ENCODE measurements around the gene KCNQ1.

Gene KCNQ1

DNA sequence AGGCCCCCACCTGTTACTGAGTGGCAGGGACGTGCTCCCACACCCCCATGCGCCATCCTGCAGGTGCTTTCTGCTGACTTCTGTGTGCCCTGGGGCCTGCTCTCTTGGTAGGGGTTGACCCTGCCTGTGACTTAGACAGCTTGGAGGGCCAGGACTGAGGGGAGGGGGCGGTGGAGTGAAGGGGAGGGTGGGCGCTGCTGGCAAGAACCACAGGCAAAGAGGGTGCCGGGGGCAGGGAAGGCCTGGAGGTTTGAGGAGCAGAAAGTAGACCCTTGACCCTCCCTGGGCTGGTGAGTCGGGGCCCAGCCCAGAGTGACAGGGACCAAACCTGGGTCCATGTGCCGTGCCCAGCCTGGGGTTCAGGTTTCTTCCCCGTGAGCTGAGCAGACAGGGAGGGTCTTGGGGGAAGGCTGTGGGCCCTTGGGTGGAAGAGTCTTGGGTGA lies 17.8 kb downstream of the KCNQ1 start:
- DNase-seq, result no peak

DNA sequence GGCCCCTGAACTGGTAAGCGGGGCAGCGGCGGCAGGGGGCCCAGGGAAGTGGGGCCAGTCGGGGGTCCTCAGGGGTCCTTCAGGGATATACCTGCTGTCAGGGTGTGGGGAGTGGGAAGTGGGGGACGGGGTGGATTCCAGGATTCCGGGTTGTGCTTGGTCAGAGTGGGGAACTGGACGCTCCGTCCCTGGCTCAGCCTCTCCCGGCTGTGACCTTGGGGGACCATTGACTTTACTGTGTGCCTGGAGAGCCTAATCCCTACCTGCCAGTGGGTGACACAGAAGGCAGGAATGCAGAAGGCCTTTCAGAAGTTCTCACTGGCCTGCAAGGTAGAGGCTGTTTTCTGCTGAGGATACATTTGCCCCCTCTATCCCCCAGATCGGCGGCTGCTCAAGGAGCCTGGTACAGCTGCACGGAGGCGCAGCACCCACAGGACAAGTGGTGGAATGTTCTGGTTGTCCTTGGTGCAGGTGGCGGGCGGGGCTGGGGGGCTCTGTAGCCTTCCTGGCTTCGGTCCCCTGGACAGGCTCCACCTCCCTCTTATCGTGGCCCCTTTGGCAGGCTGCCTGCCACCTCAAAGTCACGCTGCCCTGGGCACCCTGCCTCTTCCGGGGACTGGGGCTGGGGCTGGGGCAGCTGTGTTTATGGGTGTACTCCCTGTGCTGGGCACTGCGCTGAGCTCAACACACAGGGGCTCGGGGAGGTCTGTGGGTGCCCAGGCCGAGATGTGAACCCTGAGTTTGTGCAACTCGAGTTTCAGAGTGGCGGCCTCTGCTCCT lies 18.4 kb downstream of the KCNQ1 start:
- DNase-seq, result no peak

DNA sequence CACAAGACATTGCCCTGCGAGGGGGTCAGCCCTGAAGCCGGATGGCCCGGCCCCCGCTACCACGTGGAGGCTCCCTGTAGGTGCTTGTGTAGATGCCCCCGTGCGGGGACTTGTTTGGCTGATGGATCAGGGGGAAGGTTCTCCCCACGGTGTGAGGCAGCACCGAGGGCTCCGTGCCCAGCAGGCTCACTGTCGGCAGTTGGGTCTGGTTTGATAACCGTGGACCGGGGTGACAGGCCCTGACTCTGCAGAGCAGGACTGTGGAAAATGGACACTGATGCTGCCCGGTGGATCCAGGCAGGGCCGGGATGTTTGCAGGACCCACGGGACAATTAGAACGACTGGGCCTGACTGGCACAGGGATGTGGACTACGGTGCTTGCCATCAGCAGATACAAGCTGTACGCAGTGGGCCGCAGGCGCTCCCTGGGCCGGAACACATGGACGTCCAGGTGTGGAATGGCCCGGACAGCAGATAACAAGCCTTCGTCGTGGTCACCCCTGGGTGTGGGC lies 19.0 kb downstream of the KCNQ1 start:
- DNase-seq, result no peak

DNA sequence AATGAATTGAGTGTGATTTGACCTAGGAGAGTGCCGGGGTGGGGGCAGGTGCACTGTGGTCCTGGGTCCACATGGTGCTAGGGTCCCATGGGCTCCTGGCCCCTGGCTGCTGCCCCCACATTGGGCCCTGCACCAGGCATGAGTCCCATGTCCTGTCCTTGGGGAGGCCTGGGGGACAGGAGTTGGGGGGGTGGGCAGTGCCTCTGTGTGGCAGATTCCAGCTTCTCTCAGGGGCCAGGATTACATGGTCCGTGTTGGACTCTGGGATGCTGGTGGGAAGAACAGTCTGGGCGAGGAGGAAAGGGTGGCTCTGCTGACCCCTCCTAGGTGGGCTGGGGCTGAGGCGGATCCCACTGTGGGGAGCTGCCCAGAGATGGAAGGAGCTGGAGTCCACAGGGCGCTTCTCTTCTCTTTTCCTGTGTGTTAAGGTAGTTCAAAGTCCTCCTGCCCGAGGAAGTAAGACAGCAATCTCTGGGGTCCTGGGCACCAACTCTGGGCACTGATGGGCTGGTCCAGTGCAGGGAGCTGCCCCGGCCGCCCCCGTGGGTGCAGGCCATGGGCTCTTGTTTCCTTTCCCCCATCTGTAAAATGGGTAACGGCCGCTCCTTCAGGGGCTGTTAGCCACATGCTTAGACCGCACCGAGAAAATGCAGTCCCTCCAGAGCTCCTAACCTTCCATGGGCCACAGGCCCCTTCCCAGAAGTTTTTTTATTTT lies 19.8 kb downstream of the KCNQ1 start:
- DNase-seq, result no peak

DNA sequence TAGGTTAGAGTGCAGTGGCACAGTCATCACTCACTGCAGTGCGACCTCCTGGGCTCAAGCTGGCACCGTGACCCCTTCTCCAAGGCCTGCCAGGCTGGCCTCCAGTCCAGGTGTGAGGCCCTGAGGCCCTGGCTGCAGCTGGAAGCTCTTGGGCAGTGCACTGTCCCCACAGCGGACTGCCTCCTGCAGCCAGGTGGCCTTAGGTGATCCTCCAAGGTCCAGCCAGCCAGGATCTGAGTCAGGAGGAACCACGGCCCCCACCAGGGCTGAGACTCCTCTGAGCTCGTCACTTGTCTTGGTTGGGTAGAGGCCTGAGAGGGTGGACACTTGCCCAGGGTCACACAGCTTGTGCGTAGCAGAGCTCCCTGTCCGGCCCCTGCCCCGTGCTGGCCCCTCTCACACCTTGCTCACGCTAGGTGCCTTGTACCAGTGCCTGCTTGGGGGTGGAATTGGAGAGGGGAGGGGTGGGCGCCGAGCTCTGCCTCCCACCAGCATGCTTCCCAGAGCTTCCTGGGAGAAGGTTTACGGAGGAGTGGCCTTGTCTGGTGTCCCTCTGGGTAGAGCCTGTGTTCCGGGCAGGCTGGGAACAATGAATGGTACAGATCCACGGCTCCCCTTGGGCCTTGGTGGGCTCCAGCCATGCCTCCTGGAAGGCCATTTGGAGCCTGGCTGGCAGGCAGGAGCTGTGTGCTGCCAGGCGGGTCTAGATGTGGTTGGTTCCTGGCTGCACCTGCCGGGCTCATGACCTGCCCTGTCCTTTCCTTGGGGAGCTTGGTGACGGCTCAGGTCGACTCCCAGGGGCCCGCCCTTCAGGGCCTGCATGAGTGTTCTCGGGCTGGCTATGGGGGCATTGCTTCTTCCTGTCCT lies 20.6 kb downstream of the KCNQ1 start:
- DNase-seq, result no peak

DNA sequence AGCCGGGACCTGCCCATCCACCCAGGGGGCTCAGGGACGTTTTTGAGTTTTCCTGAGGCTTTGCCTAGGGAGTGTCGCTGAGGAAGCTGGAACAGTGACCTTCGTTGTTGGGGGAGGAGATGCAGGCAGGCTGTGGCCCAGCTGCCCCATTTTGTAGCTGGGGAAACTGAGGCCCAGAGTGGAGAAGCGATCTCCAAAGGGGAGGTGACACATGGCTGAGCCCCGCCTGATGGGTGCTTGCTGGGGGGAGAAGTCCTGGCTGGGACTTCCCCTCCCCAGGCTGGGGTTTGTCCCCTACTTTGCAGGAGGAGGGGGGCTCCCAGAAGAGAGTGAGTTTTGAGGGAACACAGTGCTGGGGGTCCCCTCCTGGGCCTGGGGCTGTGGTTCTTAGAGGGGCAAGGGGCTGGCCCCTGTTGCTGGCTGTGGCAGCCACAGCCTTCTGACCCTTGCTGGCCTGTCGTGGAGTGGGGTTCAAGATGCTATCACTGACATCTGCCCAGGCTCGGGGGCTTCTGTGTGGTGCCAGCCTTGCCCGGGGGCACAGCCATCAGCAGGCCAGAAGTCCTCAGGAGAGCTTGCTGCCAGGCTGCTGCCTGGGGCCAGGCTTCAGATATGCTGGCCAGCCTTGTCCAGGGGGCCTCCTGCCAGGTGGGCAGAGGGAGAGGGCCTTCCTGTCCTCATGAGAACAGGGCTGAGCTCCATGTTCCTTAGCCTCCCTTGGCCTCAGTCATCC lies 21.4 kb downstream of the KCNQ1 start:
- DNase-seq, result no peak

DNA sequence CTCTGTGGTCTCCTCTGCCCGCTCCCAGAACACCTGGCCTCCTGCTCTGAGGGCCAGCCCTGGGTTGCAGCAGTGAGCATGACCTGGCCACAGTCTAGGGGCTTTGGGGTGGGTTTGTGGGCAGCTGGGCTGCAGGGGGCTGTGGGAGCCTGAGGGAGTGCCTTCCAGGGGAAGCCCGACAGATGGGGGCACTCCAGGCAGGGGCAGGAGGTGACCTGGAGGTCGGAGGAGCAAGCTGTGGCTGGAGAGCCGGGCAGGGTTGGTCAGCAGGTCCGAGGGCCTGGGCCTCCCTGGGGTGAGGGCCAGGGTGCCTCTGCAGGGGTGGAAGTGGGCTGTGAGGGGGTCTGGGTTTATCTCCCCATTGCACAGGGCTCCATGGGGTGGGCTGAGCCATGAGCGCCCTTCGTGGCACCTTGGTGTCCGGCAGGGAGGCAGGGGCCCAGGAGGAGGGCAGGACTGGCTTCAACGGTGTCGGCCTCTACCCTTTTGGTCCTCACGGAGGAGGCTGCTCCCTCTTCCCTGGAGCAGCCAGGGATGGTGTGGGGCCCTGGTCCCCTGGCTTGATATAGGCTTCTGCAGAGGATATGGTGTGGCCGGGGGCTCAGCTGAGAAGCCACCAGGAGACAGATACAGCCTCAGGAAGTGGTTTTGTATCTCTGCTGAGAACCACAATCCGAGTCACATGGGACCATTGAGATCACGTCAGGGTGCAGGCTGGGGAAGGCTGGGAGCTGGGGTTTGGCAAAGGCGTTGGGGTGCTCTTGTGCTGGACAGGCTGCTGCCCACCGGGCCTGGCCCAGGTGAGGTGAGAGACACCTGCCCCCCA lies 22.3 kb downstream of the KCNQ1 start:
- DNase-seq, result peak; percentile 27

DNA sequence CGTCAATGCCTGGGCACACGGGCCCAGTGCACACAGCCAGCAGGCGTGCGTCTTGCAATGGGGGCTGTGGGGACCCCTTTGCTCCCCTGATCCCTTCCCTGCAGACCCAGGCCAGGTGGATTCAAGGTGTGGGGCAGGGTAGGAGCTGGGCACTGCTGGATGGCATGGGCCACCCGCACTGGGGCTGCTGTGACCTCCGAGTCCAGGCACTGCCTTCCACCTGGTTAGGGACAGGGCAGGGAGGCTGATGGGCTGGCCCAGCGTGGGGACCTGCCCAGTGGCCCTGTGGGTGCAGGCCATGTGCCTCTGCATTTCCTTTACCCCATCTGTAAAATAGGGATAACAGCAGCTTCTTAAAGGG lies 22.9 kb downstream of the KCNQ1 start:
- no peak for DNase-seq

DNA sequence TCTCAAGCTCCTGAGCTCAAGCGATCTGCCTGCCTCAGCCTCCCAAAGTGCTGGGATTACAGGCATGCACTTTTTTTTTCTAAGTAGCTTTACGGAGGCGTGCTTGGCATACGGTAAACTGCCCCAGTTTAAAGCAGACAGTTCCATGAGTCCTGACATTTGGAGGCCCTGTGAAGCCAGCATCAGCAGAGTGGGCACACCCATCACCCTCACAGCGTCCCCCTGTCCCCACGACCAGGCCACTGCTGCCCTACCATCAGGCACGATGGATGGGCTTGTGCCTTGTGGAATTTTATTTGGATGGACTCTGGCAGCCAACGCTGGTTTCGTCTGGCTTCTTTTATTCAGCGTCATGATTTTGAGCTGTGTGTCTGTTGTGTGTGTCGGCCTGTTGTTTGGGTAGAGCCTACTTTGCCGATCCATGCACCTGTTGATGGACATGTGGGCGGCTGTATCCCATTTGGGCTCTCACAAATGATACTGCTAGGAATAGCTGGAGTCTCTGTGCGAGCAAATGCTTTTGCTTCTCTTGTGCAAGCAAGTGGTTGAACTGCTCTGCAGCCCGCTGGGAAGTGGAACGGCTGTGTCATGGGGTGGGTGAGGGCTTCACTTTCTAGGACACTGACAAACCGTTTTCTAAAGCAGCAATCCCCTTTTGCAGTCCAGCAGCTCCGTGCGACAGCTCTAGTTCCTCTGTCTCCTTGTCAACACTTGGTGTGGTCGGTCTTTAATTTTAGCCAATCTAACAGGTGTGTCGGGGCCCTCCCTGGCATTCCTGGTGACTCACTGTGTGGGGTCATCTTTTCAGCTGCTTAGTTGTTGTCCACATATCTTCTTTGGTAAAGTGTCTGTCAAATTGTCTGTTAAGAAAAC lies 23.8 kb downstream of the KCNQ1 start:
- DNase-seq, result no peak

DNA sequence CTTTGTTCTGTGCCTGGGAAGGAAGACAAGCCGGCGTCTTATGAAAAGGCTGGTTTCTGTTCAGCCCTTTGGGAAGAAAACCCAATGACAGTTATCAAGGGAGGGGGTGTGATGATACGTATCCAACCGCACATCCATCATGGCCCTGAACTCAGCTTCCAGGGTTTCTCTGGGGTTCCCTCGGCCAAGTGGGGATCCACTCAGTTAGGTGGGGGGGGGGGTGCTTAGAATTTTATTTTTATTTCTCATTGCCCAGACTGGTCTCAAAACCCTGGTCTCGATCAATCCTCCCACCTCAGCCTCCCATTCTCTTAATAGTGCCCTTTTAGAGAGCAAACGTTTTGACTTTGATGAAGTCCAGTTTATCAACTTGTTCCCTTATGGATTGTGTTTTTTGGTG lies 25.7 kb downstream of the KCNQ1 start:
- no peak for DNase-seq

DNA sequence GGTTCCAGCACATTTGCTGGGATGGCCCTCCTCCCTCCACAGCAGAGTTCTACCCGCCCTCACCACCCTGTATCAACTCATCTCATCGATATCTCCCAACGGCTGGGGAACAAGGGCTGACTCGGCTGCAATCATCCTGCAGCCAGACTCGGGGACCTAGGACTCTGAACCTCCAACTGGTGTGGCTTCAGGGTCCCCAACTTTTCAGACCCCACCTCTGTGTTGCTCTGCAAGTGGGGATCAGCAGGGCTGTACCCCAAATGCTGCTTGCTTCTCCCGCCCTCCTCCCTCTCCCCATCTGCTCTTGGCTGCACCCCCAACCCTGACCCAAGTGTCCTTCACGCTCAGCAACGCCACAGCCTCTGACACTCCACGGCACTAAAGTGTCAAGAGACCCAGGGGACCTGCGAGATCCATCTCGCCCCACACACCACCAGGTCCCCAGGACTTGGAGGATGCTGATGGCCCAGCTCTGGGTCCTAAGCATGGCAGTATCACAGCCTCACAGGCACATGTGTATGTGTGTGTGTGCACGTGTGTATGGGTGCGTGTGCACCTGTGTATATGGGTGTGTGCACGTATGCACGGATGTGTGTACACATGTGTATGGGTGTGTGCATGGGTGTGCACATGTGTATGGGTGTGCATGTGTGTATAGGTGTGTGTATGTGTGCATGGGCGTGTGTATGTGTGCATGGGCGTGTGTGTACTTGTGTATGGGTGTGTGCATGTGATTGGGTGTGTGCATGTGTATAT lies 26.4 kb downstream of the KCNQ1 start:
- DNase-seq, result no peak

DNA sequence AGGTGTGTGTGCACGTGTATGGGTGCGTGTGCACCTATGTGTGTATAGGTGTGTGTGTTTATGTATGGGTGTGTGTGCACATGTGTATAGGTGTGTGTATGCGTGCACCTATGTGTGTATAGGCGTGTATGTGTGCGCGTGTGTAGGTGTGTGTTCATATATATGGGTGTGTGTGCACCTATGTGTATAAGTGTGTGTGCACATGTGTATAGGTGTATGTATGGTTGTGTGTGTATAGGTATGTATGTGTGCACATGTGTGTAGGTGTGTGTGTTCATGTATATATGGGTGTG lies 26.9 kb downstream of the KCNQ1 start:
- no peak for DNase-seq

DNA sequence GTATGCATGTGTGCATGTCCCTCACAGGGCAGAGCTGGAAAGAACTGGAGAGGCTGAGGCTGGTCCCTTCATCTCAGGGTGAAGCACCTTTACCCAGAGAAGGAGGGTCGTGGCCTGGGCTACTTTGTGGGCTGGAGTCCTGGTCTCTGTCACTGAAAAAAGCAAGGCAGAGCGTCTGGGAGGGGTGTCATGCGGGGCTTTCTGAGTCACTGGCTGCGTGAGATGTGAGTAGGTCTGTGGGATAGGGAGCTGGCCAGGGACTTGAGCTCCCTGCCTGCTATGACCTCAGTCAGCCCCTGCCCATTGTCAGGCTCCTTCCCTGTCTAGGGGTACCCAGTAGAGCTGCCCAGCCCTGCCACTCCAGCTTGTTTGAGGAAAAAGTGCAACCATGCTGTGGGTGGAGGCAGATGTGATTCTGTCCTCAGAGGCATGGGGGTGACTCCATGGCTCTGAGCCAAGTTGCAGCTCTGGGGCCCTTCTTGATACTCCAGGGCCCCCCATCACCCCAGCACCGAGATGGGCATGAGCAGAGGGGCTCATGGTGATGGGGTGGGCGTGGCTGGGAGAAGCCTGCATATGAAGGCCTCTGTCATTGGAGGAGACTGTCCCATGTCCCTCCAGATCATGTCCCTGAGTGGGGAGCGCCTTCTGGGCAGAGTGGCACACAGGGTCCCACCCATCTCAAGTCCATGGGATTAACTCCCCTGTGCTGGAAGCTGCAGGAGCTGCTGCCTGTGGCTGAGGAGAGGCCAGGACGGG lies 27.8 kb downstream of the KCNQ1 start:
- DNase-seq, result no peak

DNA sequence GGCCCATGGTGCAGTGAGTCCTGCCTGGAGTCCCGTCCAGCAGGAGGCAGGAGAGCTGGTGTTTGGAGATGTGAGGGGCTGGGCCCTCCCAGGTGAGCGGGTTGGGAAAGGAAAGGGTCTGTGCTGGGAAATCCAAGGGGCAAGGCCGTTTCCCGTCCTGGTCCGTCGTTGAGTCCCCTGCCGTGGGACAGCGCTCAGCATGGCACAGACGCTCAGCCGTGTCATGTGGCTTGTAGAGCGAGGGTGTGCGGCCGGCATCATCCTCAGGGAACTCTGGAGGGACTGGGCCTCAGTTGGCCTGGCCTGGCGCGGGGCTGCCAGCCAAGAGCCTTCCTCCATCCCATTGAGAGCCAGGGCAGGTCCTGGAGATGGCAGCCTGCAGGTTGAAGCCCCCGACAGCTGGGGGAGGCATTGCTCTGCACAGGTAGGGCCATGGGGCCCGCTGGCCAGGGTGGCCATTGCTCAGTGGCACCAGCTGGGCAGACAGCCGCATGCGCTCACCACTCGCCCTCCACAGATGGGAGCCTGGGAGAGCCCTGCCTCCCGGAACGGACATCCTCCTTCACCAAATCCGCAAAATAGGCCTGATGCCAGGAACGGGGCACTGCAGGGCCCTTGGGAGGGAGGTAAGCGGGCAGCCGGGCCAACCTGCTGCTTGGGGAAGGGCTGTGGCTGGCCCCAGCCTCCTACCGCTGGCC lies 28.7 kb downstream of the KCNQ1 start:
- DNase-seq, result no peak

DNA sequence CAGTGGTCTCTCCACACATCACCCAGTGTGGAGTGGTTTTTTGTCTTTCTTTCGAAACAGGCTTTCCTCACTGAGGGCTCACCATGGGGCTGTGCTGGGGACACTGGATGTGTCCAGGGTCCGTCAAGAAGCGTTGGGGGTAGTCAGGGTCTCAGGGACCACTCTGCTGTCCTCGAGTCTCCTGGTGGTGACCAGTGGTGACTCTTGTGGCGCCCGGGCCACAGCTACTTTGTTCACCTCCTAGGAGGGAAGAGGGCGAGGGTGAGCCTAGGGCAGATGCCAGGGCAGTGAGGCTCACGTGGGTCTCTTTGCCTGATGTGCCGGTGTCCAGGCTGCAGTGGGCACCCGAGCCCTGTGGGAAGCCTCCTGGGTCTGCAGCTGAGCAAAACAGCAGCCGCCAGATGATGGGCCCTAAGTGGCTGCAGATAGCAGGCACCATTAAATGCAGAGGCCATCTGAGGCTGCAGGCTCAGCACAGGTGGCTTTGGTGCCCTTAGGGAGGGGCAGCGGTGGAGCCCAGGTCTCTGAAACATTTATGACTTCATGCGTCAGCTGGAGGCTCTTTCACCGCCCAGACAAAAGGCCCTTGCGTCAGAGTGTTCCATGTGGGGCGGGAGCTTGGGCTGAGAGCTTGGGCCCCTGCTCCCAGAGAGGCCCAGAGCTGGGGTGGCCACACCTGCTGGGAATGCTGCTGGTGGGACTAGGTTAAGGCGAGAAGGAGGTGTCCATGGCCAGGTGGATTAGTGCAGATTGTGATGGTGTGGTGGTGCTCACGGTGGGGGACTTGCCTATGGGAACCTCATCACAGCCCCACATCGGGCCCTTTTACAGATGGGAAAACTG lies 29.5 kb downstream of the KCNQ1 start:
- DNase-seq, result no peak

DNA sequence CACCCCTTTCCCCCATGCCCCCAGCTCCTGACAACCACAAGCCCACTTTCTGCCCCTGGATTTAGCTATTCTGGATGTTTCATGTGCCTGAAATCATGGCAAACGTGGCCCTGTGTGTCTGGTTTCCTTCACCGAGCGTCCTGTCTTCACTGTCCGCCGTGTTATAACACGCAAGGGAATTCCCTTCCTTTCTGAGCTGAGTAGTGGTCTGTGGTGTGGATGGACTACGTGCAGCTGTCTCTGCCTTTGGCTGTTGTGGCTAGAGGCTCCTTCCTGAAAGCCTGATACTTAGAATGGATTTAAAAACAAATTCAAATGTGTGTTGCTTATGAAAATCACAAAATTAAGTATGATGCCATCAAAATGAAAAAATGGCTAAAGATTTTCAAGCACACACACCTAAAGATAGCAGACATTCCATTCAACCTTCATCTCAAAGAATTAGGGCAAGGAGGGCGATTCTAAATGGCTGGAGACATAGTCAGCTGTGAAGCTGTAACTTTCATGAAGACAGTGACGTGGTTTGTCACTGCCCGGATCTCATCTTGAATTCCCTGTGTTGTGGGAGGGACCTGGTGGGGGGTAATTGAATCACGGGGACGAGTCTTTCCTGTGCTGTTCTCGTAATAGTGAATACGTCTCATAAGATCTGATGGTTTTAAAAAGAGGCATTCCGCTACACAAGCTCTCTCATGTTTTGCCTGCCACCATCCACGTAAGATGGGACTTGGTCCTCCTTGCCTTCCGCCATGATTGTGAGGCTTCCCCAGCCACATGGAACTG lies 30.5 kb downstream of the KCNQ1 start:
- DNase-seq, result no peak

DNA sequence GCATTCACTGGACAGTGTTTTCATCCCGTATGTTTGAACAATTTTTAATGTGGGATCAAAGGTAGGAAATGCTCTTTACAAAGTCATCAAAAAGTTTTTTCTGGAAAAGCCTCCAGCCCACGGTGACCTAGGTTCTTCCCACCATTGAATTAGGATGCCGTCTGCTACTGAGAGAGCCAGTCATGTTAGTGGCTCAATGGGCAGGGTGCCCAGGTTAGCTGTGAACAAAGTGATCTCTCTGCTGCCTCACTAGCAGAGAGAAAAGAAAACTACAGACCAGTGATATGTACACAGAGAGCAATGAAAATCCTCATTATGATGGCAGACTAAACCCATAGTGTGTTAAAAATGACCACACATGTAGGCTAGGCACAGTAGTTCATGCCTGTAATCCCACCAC lies 32.4 kb downstream of the KCNQ1 start:
- DNase-seq, result no peak

Measured in activated naive CD4-positive, alpha-beta T cell treated with Interleukin-2 at 50 U/mL for 16 hours (primary cell).